HG03280 (cell line): ENCODE results near the gene ANXA7.
"Not testable (repeated sequence)": the region's sequence is repeated elsewhere in the genome, so short reads cannot be mapped to it uniquely, and the experiment has no call there.

Source experiments
- ATAC-seq: cut with Tn5 transposase; IDR thresholded peaks from one replicate; pipeline ENCODE4 v1.9.1; 2021; ENCODE audit warnings: mild to moderate bottlenecking, moderate library complexity; ENCODE audit not compliant: unreplicated experiment

Gene ANXA7

DNA sequence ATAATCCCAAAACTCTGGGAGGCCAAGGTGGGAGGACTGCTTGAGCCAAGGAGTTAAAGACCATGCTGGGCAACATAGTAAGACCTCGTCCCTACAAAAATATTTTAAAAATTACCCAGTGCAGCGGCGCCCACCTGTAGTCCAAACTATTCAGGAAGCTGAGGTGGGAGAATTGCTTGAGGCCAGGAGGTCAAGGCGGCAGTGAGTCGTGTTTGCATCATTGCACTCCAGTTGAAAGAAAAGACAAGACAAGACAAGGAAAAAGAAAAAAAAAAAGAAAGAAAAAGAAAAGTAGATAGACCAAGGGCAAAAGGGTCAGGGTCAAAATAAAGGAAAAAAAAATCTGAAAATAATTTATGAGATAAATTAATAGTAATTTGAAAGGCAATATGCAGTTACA is 5.8 kb downstream of the ANXA7 start:
- no peak for ATAC-seq

DNA sequence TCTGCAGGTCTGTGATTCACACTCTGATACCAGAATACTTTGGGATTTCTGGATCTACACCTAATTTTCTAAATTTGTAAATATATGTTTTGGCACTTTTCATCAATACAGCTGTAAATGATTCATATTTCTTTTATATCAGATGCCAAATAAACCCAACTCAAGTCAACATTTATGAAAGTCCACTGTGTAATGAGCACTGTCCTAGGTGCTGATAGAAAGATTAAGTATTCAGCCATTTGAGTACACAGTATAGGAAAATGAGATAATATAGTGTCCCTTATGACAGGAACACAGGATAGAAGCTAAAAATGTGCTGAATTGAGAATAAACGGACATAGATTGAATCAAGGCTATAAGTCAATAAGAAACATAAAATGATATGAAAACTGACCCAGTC is 6.4 kb downstream of the ANXA7 start:
- ATAC-seq = no peak

DNA sequence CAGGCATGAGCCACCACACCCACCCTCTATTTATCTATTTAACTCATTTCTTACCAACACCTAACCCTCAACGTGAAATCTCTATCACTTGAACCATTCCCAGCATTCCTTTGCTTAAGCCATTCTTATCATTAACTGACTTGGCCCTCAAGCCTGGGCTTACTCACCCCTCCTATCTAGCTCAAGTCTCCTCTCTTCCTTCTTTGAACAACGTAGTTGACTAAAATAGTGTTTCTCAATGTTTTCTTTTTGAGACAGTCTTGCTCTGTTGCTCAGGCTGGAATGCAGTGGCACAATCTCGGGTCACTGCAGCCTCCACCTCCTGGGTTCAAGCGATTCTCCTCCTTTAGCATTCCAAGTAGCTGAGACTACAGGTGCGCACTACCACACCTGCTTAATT is 7.0 kb downstream of the ANXA7 start:
- no peak for ATAC-seq

DNA sequence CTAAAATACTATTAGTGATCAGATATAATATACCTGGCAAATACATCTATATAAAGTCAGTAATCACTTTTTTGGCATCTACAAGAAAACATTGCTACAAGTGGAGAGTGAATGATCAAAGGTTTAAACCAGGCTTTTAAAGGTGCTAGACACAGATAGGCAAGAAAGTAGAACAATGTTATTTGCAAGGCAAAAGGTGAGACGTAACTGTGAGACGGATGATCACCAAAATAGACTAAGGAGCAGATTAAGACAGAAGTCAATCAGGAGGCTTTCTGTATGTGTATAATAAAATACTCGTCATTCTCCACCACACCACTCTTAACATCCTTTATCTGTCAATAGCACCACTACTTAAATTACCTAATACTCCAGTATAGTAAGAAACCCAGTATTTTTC is 8.3 kb downstream of the ANXA7 start:
- ATAC-seq = no peak

- no peak for ATAC-seq
Observed at GRCh38 chr10:73404690-73405089, 9.2 kb downstream of the ANXA7 start.

DNA sequence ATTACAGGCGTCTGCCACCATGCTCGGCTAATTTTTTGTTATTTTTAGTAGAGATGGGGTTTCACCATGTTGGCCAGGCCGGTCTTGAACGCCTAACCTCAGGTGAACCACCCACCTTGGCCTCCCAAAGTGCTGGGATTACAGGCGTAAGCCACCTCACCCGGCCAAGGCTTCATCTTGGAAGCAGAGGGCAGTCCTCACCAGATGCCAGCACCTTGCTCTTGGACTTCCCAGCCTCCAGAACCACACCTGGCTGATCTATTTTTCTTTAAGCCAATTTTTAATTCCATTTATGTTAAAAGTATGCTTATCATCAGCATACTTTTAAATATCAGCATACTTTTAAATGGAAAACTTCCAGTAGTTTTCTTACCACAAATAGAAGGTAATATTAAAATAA is 12.2 kb downstream of the ANXA7 start:
- ATAC-seq = no peak

- no peak for ATAC-seq
Observed at GRCh38 chr10:73399063-73399462, 14.8 kb downstream of the ANXA7 start.

DNA sequence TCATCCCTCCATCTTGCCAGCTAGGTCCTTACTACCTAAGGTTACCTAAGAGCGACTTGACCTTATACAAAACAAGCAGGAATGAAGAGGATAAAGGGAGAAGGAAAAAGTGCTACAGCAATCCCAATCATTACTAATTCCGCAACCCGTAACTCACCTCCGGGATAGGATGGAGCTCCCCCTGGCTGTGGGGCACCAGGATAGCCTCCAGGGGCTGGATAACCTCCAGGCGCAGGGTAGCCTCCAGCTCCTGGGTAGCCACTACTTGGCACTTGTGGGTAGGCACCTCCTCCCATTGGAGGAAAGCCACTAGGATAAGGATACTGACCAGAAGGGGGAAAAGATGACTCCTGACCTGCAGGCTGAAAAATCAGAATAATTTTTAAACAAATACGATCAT is 15.8 kb downstream of the ANXA7 start:
- no peak for ATAC-seq

DNA sequence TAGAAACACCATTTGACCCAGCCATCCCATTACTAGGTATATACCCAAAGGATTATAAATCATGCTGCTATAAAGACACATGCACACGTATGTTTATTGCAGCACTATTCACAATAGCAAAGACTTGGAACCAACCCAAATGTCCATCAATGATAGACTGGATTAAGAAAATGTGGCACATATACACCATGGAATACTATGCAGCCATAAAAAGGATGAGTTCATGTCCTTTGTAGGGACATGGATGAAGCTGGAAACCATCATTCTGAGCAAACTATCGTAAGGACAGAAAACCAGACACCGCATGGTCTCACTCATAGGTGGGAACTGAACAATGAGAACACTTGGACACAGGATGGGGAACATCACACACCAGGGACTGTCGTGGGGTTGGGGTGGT is 19.5 kb downstream of the ANXA7 start:
- ATAC-seq = not testable (repeated sequence)

DNA sequence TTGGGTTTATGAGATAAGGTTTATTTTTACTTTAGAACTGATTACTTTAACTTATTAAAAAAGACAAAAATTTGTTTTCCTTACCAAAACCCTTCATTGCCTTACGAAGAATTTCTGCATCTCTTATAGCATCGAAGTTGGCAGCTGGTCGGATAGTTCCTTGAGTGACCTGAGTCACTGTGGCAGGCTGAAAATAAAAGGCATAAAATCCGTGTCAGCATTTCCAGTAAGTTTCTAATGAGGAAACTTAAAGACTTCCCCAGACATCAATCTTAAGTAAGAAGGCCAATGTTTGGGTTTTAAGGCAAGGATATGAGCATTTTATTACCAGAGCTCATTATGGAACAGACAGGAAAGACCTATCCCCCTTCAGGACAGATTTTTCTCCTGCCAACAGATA is 25.6 kb downstream of the ANXA7 start:
- ATAC-seq = no peak

DNA sequence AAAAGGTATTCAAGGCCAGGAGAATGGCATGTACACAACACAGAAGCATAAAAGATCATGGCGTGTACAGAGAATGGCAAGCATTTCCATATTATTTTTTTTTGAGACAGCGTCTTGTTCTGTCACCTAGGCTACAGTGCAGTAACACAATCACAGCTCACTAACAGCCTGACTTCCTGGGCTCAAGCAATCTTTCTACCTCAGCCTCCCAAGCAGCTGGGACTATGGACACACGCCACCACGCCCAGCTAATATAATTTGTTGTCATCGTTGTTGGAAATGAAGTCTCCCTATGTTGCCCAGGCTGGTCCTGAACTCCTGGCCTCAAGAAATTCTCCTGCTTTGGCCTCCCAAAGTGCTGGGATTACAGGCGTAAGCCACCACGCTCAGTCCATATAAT is 27.3 kb downstream of the ANXA7 start:
- no peak for ATAC-seq

- ATAC-seq = no peak
Observed at GRCh38 chr10:73379064-73379748, 34.7 kb downstream of the ANXA7 start.

DNA sequence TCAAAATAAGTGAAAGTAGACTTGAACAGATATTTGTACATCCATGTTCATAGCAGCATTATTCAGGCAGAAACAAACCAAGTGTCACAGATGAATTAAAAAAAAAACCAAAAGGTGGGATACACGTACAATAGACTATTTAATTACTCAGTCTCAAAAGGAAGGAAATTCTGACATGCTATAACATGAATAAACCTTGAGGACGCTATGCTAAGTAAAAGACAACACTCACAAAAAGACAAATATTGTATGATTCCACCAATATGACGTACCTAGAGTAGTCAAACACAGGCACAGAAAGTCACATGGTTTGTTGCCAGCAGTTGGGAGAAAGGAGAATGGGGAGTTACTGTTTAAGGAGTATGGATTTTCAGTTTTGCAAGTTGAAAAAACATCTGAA is 37.2 kb downstream of the ANXA7 start:
- ATAC-seq = no peak

DNA sequence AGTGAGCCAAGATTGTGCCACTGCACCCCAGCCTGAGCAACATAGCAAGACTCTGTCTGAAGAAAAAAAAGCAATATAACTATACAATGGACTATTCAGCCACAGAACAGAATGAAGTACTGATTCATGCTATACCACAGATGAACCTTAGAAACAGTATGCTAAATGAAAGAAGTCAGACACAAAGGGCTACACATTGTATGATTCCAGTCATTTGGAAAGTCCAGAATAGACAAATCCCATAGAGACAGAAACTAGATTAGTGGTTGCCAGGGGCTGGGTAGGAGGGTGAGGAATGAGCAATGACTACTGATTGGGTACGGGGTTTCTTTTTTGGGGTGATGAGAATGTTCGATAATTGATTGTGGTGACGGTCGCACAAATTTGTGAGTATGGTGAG is 45.6 kb downstream of the ANXA7 start:
- ATAC-seq = no peak

GRCh38 chr10:73366381-73367298 is 47.2 kb downstream of the ANXA7 start:
- no peak for ATAC-seq

- ATAC-seq = no peak
Observed at GRCh38 chr10:73364964-73365363, 48.9 kb downstream of the ANXA7 start.

DNA sequence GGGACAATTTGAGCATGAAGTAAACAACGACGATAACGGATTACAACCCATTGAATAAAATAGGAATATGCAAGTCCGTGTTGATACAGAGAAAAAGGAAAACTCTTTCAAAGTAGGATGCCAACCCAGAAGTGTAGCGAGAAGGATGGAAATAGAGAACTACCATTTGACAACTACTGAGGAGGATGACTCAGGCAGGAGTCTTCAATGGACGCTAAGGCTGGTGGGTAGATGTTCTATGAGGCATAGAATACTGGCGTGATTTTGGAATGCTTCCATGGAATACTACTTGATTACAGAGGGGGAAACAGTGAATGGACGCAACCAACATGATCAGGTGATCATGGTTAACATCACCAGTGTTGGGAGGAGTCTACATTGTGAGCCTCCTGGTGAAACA is 54.4 kb downstream of the ANXA7 start:
- ATAC-seq = no peak

DNA sequence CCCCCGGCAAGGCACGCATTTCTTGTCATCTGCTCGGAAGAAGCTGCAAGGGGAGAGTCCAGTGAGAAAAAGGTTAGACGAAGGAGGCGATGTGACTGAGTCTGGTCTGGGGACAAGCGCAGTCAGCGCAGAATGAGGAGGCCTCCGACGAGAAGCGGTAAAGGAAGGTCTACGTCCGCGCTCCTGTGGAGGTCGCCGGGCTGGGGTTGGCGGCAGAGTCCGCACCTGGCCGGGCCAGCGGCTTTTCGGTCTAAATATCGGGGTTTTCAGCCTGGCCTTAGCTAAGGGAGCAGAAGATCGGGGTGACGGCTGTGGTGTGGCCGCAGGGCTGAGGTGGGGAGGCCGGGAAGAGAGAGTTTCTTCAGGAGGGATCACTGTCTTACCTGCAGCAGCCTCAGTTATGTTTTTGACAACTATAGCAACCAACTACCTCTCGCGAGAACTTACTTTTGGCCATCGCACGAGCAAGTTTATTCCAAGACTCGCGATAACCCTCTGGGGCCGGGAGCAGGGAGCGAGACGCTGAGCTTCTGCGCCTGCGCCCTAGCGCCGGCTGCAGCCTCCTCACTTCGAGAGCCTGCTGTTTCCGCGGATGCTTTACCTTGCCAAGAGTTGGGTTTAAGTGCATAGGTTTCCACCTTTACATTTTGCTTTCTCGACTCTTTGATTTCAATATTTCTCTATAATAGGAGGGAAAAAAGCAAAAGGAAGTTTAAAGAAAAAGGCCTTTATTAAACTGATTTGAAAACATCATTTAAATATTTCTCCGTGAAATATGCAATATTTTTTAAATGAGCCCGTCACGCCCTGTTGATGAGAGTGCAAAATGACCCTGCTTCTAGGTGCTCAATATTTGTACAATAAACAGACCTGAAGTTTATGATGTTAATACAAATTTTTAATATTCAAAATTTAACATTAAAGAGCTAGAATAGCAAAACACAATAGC is 55.3 kb downstream of the ANXA7 start, which contains the start of gene CFAP70:
Gene CFAP70 (minus strand): TSS at position 534 of the 949 bp plus-strand sequence. CDS start 4,068 bp downstream, outside the sequence.
- peak; percentile 87 for ATAC-seq

- ATAC-seq = no peak
Observed at GRCh38 chr10:73357821-73358220, 56.0 kb downstream of the ANXA7 start.

DNA sequence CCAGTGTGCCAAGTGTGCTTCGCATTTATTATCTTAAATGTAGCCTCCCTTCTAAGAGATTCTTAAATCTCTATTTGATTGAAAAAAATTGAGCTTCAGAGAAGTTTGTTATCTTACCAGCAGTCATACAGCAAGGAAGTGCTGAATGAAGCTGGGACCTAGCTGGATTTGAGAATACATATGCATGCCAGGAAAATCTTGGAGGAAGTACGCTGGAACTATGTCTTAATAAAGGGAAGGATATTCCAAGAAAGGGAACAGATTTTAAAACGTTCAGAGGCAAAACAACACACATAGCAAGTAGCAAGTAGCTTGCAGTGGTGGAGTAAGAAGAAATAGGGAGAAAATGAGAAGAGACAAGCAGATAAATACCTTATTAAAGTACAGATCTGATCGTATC is 56.7 kb downstream of the ANXA7 start:
- no peak for ATAC-seq

DNA sequence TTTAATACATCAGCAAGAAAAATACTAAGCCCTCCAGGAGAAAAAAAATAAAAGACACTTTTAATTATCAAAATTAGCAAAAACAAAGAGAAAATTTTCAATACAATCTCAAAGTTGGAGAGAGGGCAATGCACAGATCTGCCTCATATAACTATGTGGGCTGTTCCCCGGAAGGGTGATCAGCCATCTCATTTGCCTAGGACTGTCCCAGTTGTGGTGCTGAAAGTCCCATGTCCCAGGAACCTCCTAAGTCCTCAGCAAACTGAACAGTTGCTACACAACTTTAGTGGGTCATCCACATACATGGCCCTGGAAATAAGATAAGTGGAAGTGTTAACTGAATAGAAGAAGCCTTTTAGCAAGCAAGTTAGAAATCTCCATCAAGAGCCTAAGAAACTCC is 69.6 kb downstream of the ANXA7 start:
- no peak for ATAC-seq
